Neural cell (in vitro differentiated cells): Measurements from ENCODE around the gene KREMEN1. TPM values are rescaled to one million over a fixed set of nuclear protein-coding genes. Genes with fewer than 3 reads are reported as not detected.

Source experiments
- H2AFZ ChIP-seq: fragments of 200-600, 300-800 bp; sonication (generic), shearing (Covaris generic); 2 replicates; pipeline ENCODE4 v1.6.0; 2014; ENCODE audit warnings: low read depth, mild to moderate bottlenecking, antibody characterized with exemption, low read length, moderate library complexity
- H3F3A ChIP-seq: fragments of 200-600 bp; shearing (Covaris generic); 2 replicates; pipeline ENCODE4 v1.6.1; 2016; ENCODE audit warnings: mild to moderate bottlenecking, moderate library complexity, mixed read lengths, antibody characterized with exemption, low read length; ENCODE audit not compliant: insufficient read depth, poor library complexity, severe bottlenecking
- H3K27ac ChIP-seq: fragments of 200-600, 300-800 bp; sonication (generic), shearing (Covaris generic); 2 replicates; pipeline ENCODE4 v1.5.1; 2014; ENCODE audit warnings: mild to moderate bottlenecking, low read length, moderate library complexity
- H3K27me3 ChIP-seq: fragments of 300-800, 200-600 bp; sonication (generic), shearing (Covaris generic); 2 replicates; pipeline ENCODE4 v1.6.0; 2014; ENCODE audit warnings: mild to moderate bottlenecking, low read depth, low read length, moderate library complexity; ENCODE audit not compliant: insufficient read depth
- H3K36me3 ChIP-seq: fragments of 300-800, 200-600 bp; sonication (generic), shearing (Covaris generic); 2 replicates; pipeline ENCODE4 v1.5.1; 2014; ENCODE audit warnings: mild to moderate bottlenecking, antibody characterized with exemption, low read length, moderate library complexity; ENCODE audit not compliant: insufficient read depth
- H3K4me2 ChIP-seq: fragments of 300-800, 200-600 bp; sonication (generic), shearing (Covaris generic); 2 replicates; pipeline ENCODE4 v1.6.0; 2014; ENCODE audit warnings: mild to moderate bottlenecking, low read length
- H3K4me3 ChIP-seq: fragments of 300-800, 200-600 bp; sonication (generic), shearing (Covaris generic); 2 replicates; pipeline ENCODE4 v1.5.1; 2014; ENCODE audit warnings: mild to moderate bottlenecking, low read length, moderate library complexity
- H3K79me2 ChIP-seq: fragments of 200-600 bp; shearing (Covaris generic); replicated peaks from 2 replicates; pipeline ENCODE4 v1.6.0; 2014; ENCODE audit warnings: mild to moderate bottlenecking, low read length, moderate library complexity; ENCODE audit not compliant: insufficient read depth
- H3K9ac ChIP-seq: fragments of 300-800, 200-600 bp; sonication (generic), shearing (Covaris generic); 2 replicates; pipeline ENCODE4 v1.6.1; 2016; ENCODE audit warnings: mild to moderate bottlenecking, low read length, mixed read lengths
- H3K9me2 ChIP-seq: fragments of 200-600 bp; shearing (Covaris generic); 2 replicates; pipeline ENCODE4 v1.6.1; 2016; ENCODE audit warnings: mild to moderate bottlenecking, low read length, mixed read lengths; ENCODE audit not compliant: insufficient read depth
- H3K9me3 ChIP-seq: fragments of 200-600, 300-800 bp; sonication (generic), shearing (Covaris generic); 2 replicates; pipeline ENCODE4 v1.6.1; 2016; ENCODE audit warnings: mild to moderate bottlenecking, mixed run types, low read length, moderate library complexity, mixed read lengths
- H4K20me1 ChIP-seq: fragments of 200-600 bp; shearing (Covaris generic); 2 replicates; pipeline ENCODE4 v1.6.1; 2016; ENCODE audit warnings: mild to moderate bottlenecking, mixed run types; ENCODE audit not compliant: insufficient read depth
- CTCF ChIP-seq: fragments of 450-650 bp; IDR thresholded peaks from 2 replicates; pipeline ENCODE4 v1.5.1; 2014; ENCODE audit warnings: antibody characterized with exemption, mild to moderate bottlenecking, moderate library complexity; ENCODE audit not compliant: poor library complexity, severe bottlenecking
- EP300 ChIP-seq: fragments of 450-650 bp; conservative IDR thresholded peaks from 2 replicates; pipeline ENCODE4 v1.6.1; 2014; ENCODE audit warnings: antibody characterized with exemption, mild to moderate bottlenecking, moderate library complexity; ENCODE audit not compliant: poor library complexity, severe bottlenecking
- EZH2 ChIP-seq: fragments of 200-600, 300-800 bp; shearing (Covaris generic), sonication (generic); IDR thresholded peaks from 2 replicates; pipeline ENCODE4 v1.6.1; 2014; ENCODE audit warnings: antibody characterized with exemption, low read length, borderline replicate concordance, mild to moderate bottlenecking; ENCODE audit not compliant: insufficient read depth, poor library complexity, severe bottlenecking
- MXI1 ChIP-seq: fragments of 450-650 bp; conservative IDR thresholded peaks from 2 replicates; pipeline ENCODE4 v1.6.1; 2014; ENCODE audit warnings: antibody characterized with exemption, mild to moderate bottlenecking; ENCODE audit not compliant: poor library complexity, severe bottlenecking
- POLR2AphosphoS5 ChIP-seq: IDR thresholded peaks from 2 replicates; pipeline ENCODE4 v1.6.1; 2012
- RAD21 ChIP-seq: fragments of 450-650 bp; conservative IDR thresholded peaks from 2 replicates; pipeline ENCODE4 v1.6.1; 2014; ENCODE audit warnings: antibody characterized with exemption, mild to moderate bottlenecking, moderate library complexity
- REST ChIP-seq: IDR thresholded peaks from 2 replicates; pipeline ENCODE4 v1.6.1; 2012; ENCODE audit warnings: borderline replicate concordance
- SMC3 ChIP-seq: fragments of 450-650 bp; conservative IDR thresholded peaks from 2 replicates; pipeline ENCODE4 v1.6.1; 2014; ENCODE audit warnings: antibody characterized with exemption, mild to moderate bottlenecking, moderate library complexity; ENCODE audit not compliant: poor library complexity
- TAF1 ChIP-seq: IDR thresholded peaks from 2 replicates; pipeline ENCODE4 v1.6.1; 2012; ENCODE audit warnings: low read depth
- polyA plus RNA-seq: library from polyadenylated mRNA; depleted of rRNA; stranded (reverse); fragments of >200 nt; gene quantifications from 2 replicates; pipeline ENCODE4 v1.2.3, GENCODE V29; 2014

Gene KREMEN1
- polyA plus RNA-seq, 1 donor from 2014 or later = 3.3 TPM

GRCh38 chr22:29166180-29166579, 93.3 kb downstream of the KREMEN1 start:
- no peak overlapping the region for H3K9ac ChIP-seq
- H3K9me2 ChIP-seq = no peaks in the 10 kb centered on the region
- no peak overlapping the region for H3K27ac ChIP-seq
- no peaks in the 10 kb centered on the region for H3K79me2 ChIP-seq
- no peak overlapping the region for H3K4me2 ChIP-seq
- H2AFZ ChIP-seq = no peak overlapping the region
- H4K20me1 ChIP-seq = no peaks in the 10 kb centered on the region
- TF ChIP-seq EZH2 (no peak), MXI1 (no peak), CTCF (no peak), POLR2AphosphoS5 (no peak), REST (no peak), SMC3 (no peak), TAF1 (no peak)
- H3F3A ChIP-seq = no peaks in the 10 kb centered on the region
- no peak overlapping the region for H3K4me3 ChIP-seq
- H3K36me3 ChIP-seq = no peaks in the 10 kb centered on the region
- H3K27me3 ChIP-seq = no peaks in the 10 kb centered on the region
- H3K9me3 ChIP-seq = no peaks in the 10 kb centered on the region

- no peaks in the 10 kb centered on the region for H3F3A ChIP-seq
- H3K9me2 ChIP-seq = no peaks in the 10 kb centered on the region
- no peak overlapping the region for H3K27ac ChIP-seq
- H3K9me3 ChIP-seq = no peaks in the 10 kb centered on the region
- TF ChIP-seq REST (no peak), EZH2 (no peak), TAF1 (no peak), MXI1 (no peak), CTCF (no peak), SMC3 (no peak), RAD21 (no peak), POLR2AphosphoS5 (no peak), EP300 (no peak)
- no peak overlapping the region for H3K4me3 ChIP-seq
- no peaks in the 10 kb centered on the region for H3K36me3 ChIP-seq
- H3K27me3 ChIP-seq = no peaks in the 10 kb centered on the region
- no peaks in the 10 kb centered on the region for H4K20me1 ChIP-seq
- H3K9ac ChIP-seq = no peak overlapping the region
- no peak overlapping the region for H2AFZ ChIP-seq
- no peak overlapping the region for H3K4me2 ChIP-seq
- no peaks in the 10 kb centered on the region for H3K79me2 ChIP-seq
These were observed 94.4 kb downstream of the KREMEN1 start for GRCh38 chr22:29167032-29167911.
